K562 (cell line): Measurements from ENCODE around the gene DUXB. TPM values are rescaled to one million over a fixed set of nuclear protein-coding genes. Genes with fewer than 3 reads are reported as not detected.

ENCODE experiments used
- ARID2 ChIP-seq: fragments of 450-650 bp; IDR thresholded peaks from 2 replicates; pipeline ENCODE4 v1.6.1; 2017; ENCODE audit warnings: antibody characterized with exemption, mild to moderate bottlenecking
- CBX3 ChIP-seq, 2 experiments: IDR thresholded peaks; 1 replicate in 1 of 2; 2 replicates in 1 of 2; pipeline ENCODE4 v1.6.1; 2012; ENCODE audit warnings: inconsistent platforms in 2 of 2, low read length in 2 of 2, borderline replicate concordance in 1 of 2, control low read depth in 1 of 2
- CC2D1A ChIP-seq: fragments of 450-650 bp; IDR thresholded peaks from 2 replicates; pipeline ENCODE4 v1.6.1; 2017; ENCODE audit warnings: mild to moderate bottlenecking
- ESRRB ChIP-seq: fragments of 250-450 bp; sonication (Bioruptor Pico); IDR thresholded peaks from 2 replicates; pipeline ENCODE4 v1.5.0; 2020; ENCODE audit warnings: mild to moderate bottlenecking, moderate library complexity, borderline replicate concordance
- GABPB1 ChIP-seq: sonication (generic); formaldehyde crosslinking; IDR thresholded peaks from 2 replicates; pipeline ENCODE4 v1.8.0; 2022; ENCODE audit warnings: mild to moderate bottlenecking, missing genetic modification reagents
- HDAC6 ChIP-seq: IDR thresholded peaks from 2 replicates; pipeline ENCODE4 v1.6.1; 2012; ENCODE audit warnings: low read depth, mild to moderate bottlenecking, control low read depth, inconsistent platforms, low read length, moderate library complexity
- LEF1 ChIP-seq: fragments of 450-650 bp; IDR thresholded peaks from 2 replicates; pipeline ENCODE4 v1.6.1; 2016; ENCODE audit warnings: mild to moderate bottlenecking
- MAZ ChIP-seq, 2 experiments: fragments of 450-650 bp in 1 of 2; sonication (generic) in 1 of 2; formaldehyde crosslinking; IDR thresholded peaks in 1 of 2; conservative IDR thresholded peaks in 1 of 2; 2 replicates each; pipeline versions ENCODE4 v1.4.0 to v1.5.0; 2020; ENCODE audit warnings: mild to moderate bottlenecking in 1 of 2, missing genetic modification reagents in 1 of 2
- PTRF ChIP-seq: fragments of 450-650 bp; IDR thresholded peaks from 2 replicates; pipeline ENCODE4 v1.6.1; 2016; ENCODE audit warnings: mild to moderate bottlenecking, missing genetic modification characterization, missing compliant biosample characterization
- RBM17 ChIP-seq: fragments of 200-400 bp; formaldehyde crosslinking; IDR thresholded peaks from 2 replicates; pipeline ENCODE4 v1.6.1; 2017; ENCODE audit warnings: low read depth, mild to moderate bottlenecking, low read length, borderline replicate concordance
- RERE ChIP-seq: sonication (generic); formaldehyde crosslinking; IDR thresholded peaks from 2 replicates; pipeline ENCODE4 v1.8.0; 2023; ENCODE audit warnings: missing genetic modification reagents, mild to moderate bottlenecking, borderline replicate concordance
- SLC30A9 ChIP-seq: fragments of 250-450 bp; sonication (Bioruptor Pico); IDR thresholded peaks from 2 replicates; pipeline ENCODE4 v1.8.0; 2022; ENCODE audit warnings: mild to moderate bottlenecking, moderate library complexity
- U2AF1 ChIP-seq: fragments of 200-400 bp; formaldehyde crosslinking; optimal IDR thresholded peaks from 2 replicates; pipeline ENCODE3; 2017; ENCODE audit warnings: mild to moderate bottlenecking, low read depth, low read length, moderate library complexity
- ZBTB43 ChIP-seq: sonication (generic); formaldehyde crosslinking; IDR thresholded peaks from 2 replicates; pipeline ENCODE4 v1.8.0; 2023; ENCODE audit warnings: mild to moderate bottlenecking, missing genetic modification reagents
- ZC3H8 ChIP-seq: fragments of 450-650 bp; IDR thresholded peaks from 2 replicates; pipeline ENCODE4 v1.6.1; 2017
- ZNF121 ChIP-seq: sonication (generic); formaldehyde crosslinking; conservative IDR thresholded peaks from 2 replicates; pipeline ENCODE4 v1.8.0; 2022; ENCODE audit warnings: missing genetic modification reagents
- ZNF551 ChIP-seq: fragments of 250-450 bp; sonication (Bioruptor Pico); IDR thresholded peaks from 2 replicates; pipeline ENCODE4 v1.5.0; 2021; ENCODE audit warnings: mild to moderate bottlenecking, moderate library complexity
- ZNF561 ChIP-seq: fragments of 450-650 bp; formaldehyde crosslinking; conservative IDR thresholded peaks from 2 replicates; pipeline ENCODE4 v1.4.0; 2020; ENCODE audit warnings: mild to moderate bottlenecking, moderate library complexity
- ZZZ3 ChIP-seq: fragments of 450-650 bp; IDR thresholded peaks from 2 replicates; pipeline ENCODE4 v1.6.1; 2016; ENCODE audit warnings: antibody characterized with exemption, mild to moderate bottlenecking, moderate library complexity
- polyA plus RNA-seq, 8 experiments: library from polyadenylated mRNA; depleted of rRNA in 4 of 8; stranded (reverse) in 5 of 8; unstranded in 3 of 8; fragments of >200 nt; fragmentation: Nextera tagmentation in 2 of 8; fragmentation: Illumina TruSeq in 1 of 8; extraction: Ambion mirVana in 2 of 8; extraction: Trizol in 1 of 8; gene quantifications; 2 replicates each; pipeline versions ENCODE4 v1.2.1 to v1.2.3, GENCODE V29; 2011 to 2014; ENCODE audit warnings: inconsistent platforms in 1 of 8, missing spikeins in 1 of 8
- total RNA-seq, 7 experiments: library from RNA; depleted of rRNA in 6 of 7; stranded (reverse); fragments of >200 nt in 6 of 7; fragmentation: Illumina TruSeq in 2 of 7; extraction: Trizol in 2 of 7; gene quantifications; 2 replicates each; pipeline versions ENCODE4 v1.2.1 to v1.2.3, GENCODE V29; 2011 to 2021; ENCODE audit warnings: low replicate concordance in 1 of 7
- TF ChIP-seq, protein P1 (sequence below), 3 experiments: fragments of 200-800 bp in 1 of 3; fragments of 250-450 bp in 1 of 3; fragments of 450-650 bp in 1 of 3; sonication (Bioruptor Pico) in 1 of 3; sonication (Bioruptor generic) in 1 of 3; formaldehyde crosslinking in 1 of 3; IDR thresholded peaks; 2 replicates each; pipeline versions ENCODE4 v1.6.1 to v1.8.0; 2016 to 2022; ENCODE audit warnings: mild to moderate bottlenecking in 2 of 3, missing genetic modification characterization in 2 of 3, missing compliant biosample characterization in 1 of 3, moderate library complexity in 1 of 3

The DUXB gene
- total and polyA plus RNA-seq, 9 of the 15 experiments (the other 6 are each of a cell fraction or from before 2014, with no cell fraction given) = not detected

GRCh38 chr16:75702242-75702641 is 981 bp upstream of the DUXB start (continued):
- TF ChIP-seq, protein P1, sequence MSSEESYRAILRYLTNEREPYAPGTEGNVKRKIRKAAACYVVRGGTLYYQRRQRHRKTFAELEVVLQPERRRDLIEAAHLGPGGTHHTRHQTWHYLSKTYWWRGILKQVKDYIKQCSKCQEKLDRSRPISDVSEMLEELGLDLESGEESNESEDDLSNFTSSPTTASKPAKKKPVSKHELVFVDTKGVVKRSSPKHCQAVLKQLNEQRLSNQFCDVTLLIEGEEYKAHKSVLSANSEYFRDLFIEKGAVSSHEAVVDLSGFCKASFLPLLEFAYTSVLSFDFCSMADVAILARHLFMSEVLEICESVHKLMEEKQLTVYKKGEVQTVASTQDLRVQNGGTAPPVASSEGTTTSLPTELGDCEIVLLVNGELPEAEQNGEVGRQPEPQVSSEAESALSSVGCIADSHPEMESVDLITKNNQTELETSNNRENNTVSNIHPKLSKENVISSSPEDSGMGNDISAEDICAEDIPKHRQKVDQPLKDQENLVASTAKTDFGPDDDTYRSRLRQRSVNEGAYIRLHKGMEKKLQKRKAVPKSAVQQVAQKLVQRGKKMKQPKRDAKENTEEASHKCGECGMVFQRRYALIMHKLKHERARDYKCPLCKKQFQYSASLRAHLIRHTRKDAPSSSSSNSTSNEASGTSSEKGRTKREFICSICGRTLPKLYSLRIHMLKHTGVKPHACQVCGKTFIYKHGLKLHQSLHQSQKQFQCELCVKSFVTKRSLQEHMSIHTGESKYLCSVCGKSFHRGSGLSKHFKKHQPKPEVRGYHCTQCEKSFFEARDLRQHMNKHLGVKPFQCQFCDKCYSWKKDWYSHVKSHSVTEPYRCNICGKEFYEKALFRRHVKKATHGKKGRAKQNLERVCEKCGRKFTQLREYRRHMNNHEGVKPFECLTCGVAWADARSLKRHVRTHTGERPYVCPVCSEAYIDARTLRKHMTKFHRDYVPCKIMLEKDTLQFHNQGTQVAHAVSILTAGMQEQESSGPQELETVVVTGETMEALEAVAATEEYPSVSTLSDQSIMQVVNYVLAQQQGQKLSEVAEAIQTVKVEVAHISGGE (CRISPR knock-in tag; IDR thresholded peaks at IDR 0.05) = no peak
- TF ChIP-seq ESRRB (CRISPR knock-in tag) (no peak), ZBTB43 (CRISPR knock-in tag) (no peak), U2AF1 (no peak), ZNF551 (no peak), ARID2 (no peak), RBM17 (no peak), RERE (CRISPR knock-in tag) (no peak), ZNF561 (CRISPR knock-in tag) (no peak), LEF1 (peak; percentile 50), MAZ (CRISPR knock-in tag; conservative IDR thresholded peaks at IDR 0.05 in 1 of 2, IDR thresholded peaks at IDR 0.05 in 1 of 2) (no peak; a peak in 1 of 4 replicates), CC2D1A (peak; percentile 80; the same call in 1 of the 2 replicates), ZC3H8 (no peak), ZNF121 (CRISPR knock-in tag) (no peak), GABPB1 (no peak), ZZZ3 (no peak), SLC30A9 (CRISPR knock-in tag) (no peak), HDAC6 (no peak), PTRF (tag) (no peak), CBX3 (IDR thresholded peaks at IDR 0.05; ENCODE audit: borderline replicate concordance in 1 of 2, low read length in 2 of 2) (no peak)
